Measurements from ENCODE around the gene DNAJC18.

DNA sequence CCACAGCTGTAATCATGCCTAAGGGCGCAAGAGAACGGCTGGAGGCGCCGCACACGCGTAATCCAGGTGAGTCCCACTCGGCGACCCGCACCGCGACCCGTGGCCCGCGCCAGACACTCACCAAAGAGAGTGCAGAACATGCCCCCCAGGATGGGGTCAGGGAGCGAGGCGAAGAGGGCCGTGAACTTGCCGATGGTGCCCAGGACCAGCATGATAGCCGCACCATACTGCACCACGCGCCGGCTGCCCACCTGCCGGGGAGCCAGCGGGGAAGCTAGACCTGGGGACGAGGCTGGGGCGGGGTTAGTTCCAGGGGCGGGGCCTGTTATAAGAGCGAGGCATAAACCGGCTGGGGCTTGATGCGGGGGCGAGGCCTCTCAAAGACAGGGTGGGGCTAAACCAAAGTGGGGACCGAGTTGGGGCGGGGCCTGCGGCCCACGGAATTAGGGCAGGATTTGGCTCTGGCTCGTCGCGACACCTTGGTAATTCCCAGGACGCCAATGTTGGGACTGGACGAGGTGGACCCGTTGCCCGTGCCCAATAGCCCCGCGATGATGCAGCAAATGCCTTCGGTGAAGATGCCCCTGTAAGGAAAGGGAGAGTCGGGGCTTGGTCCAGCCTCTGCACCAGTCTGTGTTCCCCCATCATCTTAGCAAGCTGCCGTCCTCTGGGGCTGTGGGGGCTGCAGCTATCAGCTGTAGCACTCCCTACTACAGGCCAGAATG lies 61.1 kb downstream of the DNAJC18 start:
- TF ChIP-seq RARB (CRISPR knock-in tag; IDR thresholded peaks at IDR 0.05), result no peak
- TF ChIP-seq ZFP3 (CRISPR knock-in tag; IDR thresholded peaks at IDR 0.05), result no peak
- no peak for TF ChIP-seq CSDC2 (CRISPR knock-in tag; IDR thresholded peaks at IDR 0.05)
- no peak for TF ChIP-seq BACH2 (CRISPR knock-in tag; IDR thresholded peaks at IDR 0.05; ENCODE audit: borderline replicate concordance)
- no peak for TF ChIP-seq ZNF8 (CRISPR knock-in tag; IDR thresholded peaks at IDR 0.05)
- TF ChIP-seq, protein P1, sequence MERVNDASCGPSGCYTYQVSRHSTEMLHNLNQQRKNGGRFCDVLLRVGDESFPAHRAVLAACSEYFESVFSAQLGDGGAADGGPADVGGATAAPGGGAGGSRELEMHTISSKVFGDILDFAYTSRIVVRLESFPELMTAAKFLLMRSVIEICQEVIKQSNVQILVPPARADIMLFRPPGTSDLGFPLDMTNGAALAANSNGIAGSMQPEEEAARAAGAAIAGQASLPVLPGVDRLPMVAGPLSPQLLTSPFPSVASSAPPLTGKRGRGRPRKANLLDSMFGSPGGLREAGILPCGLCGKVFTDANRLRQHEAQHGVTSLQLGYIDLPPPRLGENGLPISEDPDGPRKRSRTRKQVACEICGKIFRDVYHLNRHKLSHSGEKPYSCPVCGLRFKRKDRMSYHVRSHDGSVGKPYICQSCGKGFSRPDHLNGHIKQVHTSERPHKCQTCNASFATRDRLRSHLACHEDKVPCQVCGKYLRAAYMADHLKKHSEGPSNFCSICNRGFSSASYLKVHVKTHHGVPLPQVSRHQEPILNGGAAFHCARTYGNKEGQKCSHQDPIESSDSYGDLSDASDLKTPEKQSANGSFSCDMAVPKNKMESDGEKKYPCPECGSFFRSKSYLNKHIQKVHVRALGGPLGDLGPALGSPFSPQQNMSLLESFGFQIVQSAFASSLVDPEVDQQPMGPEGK (CRISPR knock-in tag; IDR thresholded peaks at IDR 0.05; ENCODE audit: borderline replicate concordance), result no peak
- TF ChIP-seq PPARA (CRISPR knock-in tag; IDR thresholded peaks at IDR 0.05; ENCODE audit: borderline replicate concordance), result no peak
- TF ChIP-seq ARNTL (CRISPR knock-in tag; IDR thresholded peaks at IDR 0.05; ENCODE audit: borderline replicate concordance, low read depth), result no peak
- TF ChIP-seq ISL1 (CRISPR knock-in tag; IDR thresholded peaks at IDR 0.05), result no peak
- no peak for TF ChIP-seq ZNF70 (CRISPR knock-in tag; IDR thresholded peaks at IDR 0.05)
- no peak for TF ChIP-seq OSR1 (CRISPR knock-in tag; IDR thresholded peaks at IDR 0.05)
- TF ChIP-seq, protein P2, sequence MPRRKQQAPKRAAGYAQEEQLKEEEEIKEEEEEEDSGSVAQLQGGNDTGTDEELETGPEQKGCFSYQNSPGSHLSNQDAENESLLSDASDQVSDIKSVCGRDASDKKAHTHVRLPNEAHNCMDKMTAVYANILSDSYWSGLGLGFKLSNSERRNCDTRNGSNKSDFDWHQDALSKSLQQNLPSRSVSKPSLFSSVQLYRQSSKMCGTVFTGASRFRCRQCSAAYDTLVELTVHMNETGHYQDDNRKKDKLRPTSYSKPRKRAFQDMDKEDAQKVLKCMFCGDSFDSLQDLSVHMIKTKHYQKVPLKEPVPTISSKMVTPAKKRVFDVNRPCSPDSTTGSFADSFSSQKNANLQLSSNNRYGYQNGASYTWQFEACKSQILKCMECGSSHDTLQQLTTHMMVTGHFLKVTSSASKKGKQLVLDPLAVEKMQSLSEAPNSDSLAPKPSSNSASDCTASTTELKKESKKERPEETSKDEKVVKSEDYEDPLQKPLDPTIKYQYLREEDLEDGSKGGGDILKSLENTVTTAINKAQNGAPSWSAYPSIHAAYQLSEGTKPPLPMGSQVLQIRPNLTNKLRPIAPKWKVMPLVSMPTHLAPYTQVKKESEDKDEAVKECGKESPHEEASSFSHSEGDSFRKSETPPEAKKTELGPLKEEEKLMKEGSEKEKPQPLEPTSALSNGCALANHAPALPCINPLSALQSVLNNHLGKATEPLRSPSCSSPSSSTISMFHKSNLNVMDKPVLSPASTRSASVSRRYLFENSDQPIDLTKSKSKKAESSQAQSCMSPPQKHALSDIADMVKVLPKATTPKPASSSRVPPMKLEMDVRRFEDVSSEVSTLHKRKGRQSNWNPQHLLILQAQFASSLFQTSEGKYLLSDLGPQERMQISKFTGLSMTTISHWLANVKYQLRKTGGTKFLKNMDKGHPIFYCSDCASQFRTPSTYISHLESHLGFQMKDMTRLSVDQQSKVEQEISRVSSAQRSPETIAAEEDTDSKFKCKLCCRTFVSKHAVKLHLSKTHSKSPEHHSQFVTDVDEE (CRISPR knock-in tag; IDR thresholded peaks at IDR 0.05), result no peak
- TF ChIP-seq, protein P3, sequence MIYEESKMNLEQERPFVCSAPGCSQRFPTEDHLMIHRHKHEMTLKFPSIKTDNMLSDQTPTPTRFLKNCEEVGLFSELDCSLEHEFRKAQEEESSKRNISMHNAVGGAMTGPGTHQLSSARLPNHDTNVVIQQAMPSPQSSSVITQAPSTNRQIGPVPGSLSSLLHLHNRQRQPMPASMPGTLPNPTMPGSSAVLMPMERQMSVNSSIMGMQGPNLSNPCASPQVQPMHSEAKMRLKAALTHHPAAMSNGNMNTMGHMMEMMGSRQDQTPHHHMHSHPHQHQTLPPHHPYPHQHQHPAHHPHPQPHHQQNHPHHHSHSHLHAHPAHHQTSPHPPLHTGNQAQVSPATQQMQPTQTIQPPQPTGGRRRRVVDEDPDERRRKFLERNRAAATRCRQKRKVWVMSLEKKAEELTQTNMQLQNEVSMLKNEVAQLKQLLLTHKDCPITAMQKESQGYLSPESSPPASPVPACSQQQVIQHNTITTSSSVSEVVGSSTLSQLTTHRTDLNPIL (CRISPR knock-in tag; IDR thresholded peaks at IDR 0.05; ENCODE audit: low read depth), result no peak
